ENCODE measurements around the gene PTPA. TPM values are rescaled to one million over a fixed set of nuclear protein-coding genes. Genes with fewer than 3 reads are reported as not detected.
"Not testable (repeated sequence)": the region's sequence is repeated elsewhere in the genome, so short reads cannot be mapped to it uniquely, and the experiment has no call there.

PTPA gene
- total RNA-seq, 1 experiment from 2014 or later = 122 TPM

- DNase-seq (ENCODE audit: low read depth) = no peak
Measured at GRCh38 chr9:129151469-129151868, 40.3 kb downstream of the PTPA start.

GRCh38 chr9:129154866-129155477 is 43.8 kb downstream of the PTPA start:
- DNase-seq (ENCODE audit: low read depth) = no peak

GRCh38 chr9:129156163-129156562 is 44.9 kb downstream of the PTPA start:
- no peak for DNase-seq (ENCODE audit: low read depth)

- DNase-seq (ENCODE audit: low read depth) = peak; percentile 41
Measured at GRCh38 chr9:129160712-129161533, 49.7 kb downstream of the PTPA start.

- no peak for DNase-seq (ENCODE audit: low read depth)
Measured at GRCh38 chr9:129161534-129161837, 50.3 kb downstream of the PTPA start.

GRCh38 chr9:129162497-129163197 is 51.4 kb downstream of the PTPA start:
- DNase-seq (ENCODE audit: low read depth) = no peak

GRCh38 chr9:129163198-129163670 is 52.0 kb downstream of the PTPA start:
- not testable (repeated sequence) for DNase-seq (ENCODE audit: low read depth)

- no peak for DNase-seq (ENCODE audit: low read depth)
Measured at GRCh38 chr9:129163753-129164152, 52.5 kb downstream of the PTPA start.

- no peak for DNase-seq (ENCODE audit: low read depth)
Measured at GRCh38 chr9:129164246-129164930, 53.2 kb downstream of the PTPA start.

- DNase-seq (ENCODE audit: low read depth) = no peak
Measured at GRCh38 chr9:129165198-129165597, 54.0 kb downstream of the PTPA start.

GRCh38 chr9:129166623-129167557 is 55.7 kb downstream of the PTPA start:
- peak; percentile 71 for DNase-seq (ENCODE audit: low read depth)

- no peak for DNase-seq (ENCODE audit: low read depth)
Measured at GRCh38 chr9:129170229-129170628, 59.0 kb downstream of the PTPA start.

GRCh38 chr9:129171993-129172751 is 61.0 kb downstream of the PTPA start:
- DNase-seq (ENCODE audit: low read depth) = no peak

GRCh38 chr9:129172816-129173215 is 61.6 kb downstream of the PTPA start:
- DNase-seq (ENCODE audit: low read depth) = no peak

GRCh38 chr9:129173296-129174101 is 62.3 kb downstream of the PTPA start:
- no peak for DNase-seq (ENCODE audit: low read depth)

GRCh38 chr9:129174102-129174723 is 63.0 kb downstream of the PTPA start:
- peak; percentile 84 for DNase-seq (ENCODE audit: low read depth)

- peak; percentile 88 for DNase-seq (ENCODE audit: low read depth)
Measured at GRCh38 chr9:129174724-129175514, 63.7 kb downstream of the PTPA start.

- DNase-seq (ENCODE audit: low read depth) = no peak
Measured at GRCh38 chr9:129175515-129175824, 64.3 kb downstream of the PTPA start.

Measured in LHCN-M2 (cell line).